GM18505 (cell line): Measurements from ENCODE around the gene GPR26.

Source experiments
- ATAC-seq: cut with Tn5 transposase; IDR thresholded peaks from one replicate; pipeline ENCODE4 v1.9.1; 2021; ENCODE audit not compliant: unreplicated experiment
- POLR2A ChIP-seq: IDR thresholded peaks from 4 replicates; pipeline ENCODE4 v1.6.1; 2011; ENCODE audit warnings: borderline replicate concordance; ENCODE audit not compliant: insufficient read depth, insufficient read length; ENCODE audit errors: extremely low read depth

Gene GPR26

GRCh38 chr10:123636598-123637325 lies 29.4 kb upstream of the GPR26 start:
- ATAC-seq, result no peak

GRCh38 chr10:123637326-123637880 lies 28.8 kb upstream of the GPR26 start:
- no peak for ATAC-seq
- no peak for TF ChIP-seq POLR2A

More at GRCh38 chr10:123636598-123637325, 29.4 kb upstream of the GPR26 start:
- no peak for TF ChIP-seq POLR2A

GRCh38 chr10:123639131-123639530 lies 27.0 kb upstream of the GPR26 start:
- no peak for ATAC-seq

GRCh38 chr10:123640016-123640535 lies 26.1 kb upstream of the GPR26 start:
- ATAC-seq, result no peak
- TF ChIP-seq POLR2A, result no peak

More at GRCh38 chr10:123639131-123639530, 27.0 kb upstream of the GPR26 start:
- no peak for TF ChIP-seq POLR2A

- ATAC-seq, result no peak
- no peak for TF ChIP-seq POLR2A
These were observed 23.9 kb upstream of the GPR26 start for GRCh38 chr10:123642293-123642692.

- no peak for ATAC-seq
- no peak for TF ChIP-seq POLR2A
These were observed 23.5 kb upstream of the GPR26 start for GRCh38 chr10:123642697-123643096.

GRCh38 chr10:123643315-123643714 lies 22.8 kb upstream of the GPR26 start:
- TF ChIP-seq POLR2A, result no peak
- ATAC-seq, result no peak

GRCh38 chr10:123645016-123645415 lies 21.1 kb upstream of the GPR26 start:
- TF ChIP-seq POLR2A, result no peak
- ATAC-seq, result no peak

- no peak for TF ChIP-seq POLR2A
- no peak for ATAC-seq
These were observed 20.5 kb upstream of the GPR26 start for GRCh38 chr10:123645615-123646014.

- ATAC-seq, result no peak
- no peak for TF ChIP-seq POLR2A
These were observed 17.6 kb upstream of the GPR26 start for GRCh38 chr10:123648595-123648994.

- ATAC-seq, result no peak
- no peak for TF ChIP-seq POLR2A
These were observed 16.5 kb upstream of the GPR26 start for GRCh38 chr10:123649676-123650075.

GRCh38 chr10:123651421-123652047 lies 14.6 kb upstream of the GPR26 start:
- no peak for ATAC-seq
- TF ChIP-seq POLR2A, result no peak

GRCh38 chr10:123655751-123656150 lies 10.4 kb upstream of the GPR26 start:
- no peak for ATAC-seq
- no peak for TF ChIP-seq POLR2A

GRCh38 chr10:123663522-123663921 lies 2.6 kb upstream of the GPR26 start:
- TF ChIP-seq POLR2A, result no peak
- no peak for ATAC-seq
